ENCODE data around the gene DNASE1L2.

The DNASE1L2 gene

GRCh38 chr16:2278956-2279800 lies 42.9 kb downstream of the DNASE1L2 start:
- Histone ChIP-seq H3K27ac (ENCODE audit: poor library complexity, severe bottlenecking) (no peak overlapping the region), H3K36me3 (ENCODE audit: low read depth) (no peaks in the 10 kb centered on the region), H3K9me3 (ENCODE audit: severe bottlenecking) (no peaks in the 10 kb centered on the region), H3K4me3 (ENCODE audit: severe bottlenecking) (no peak overlapping the region), H3K27me3 (ENCODE audit: insufficient read depth, poor library complexity, severe bottlenecking) (no peaks in the 10 kb centered on the region), H3K4me1 (ENCODE audit: insufficient read depth, poor library complexity, severe bottlenecking) (no peaks in the 10 kb centered on the region)
- no peak for ATAC-seq (ENCODE audit: low read depth)
- no peak for TF ChIP-seq CTCF (IDR thresholded peaks at IDR 0.05; ENCODE audit: poor library complexity, severe bottlenecking)
- DNase-seq (ENCODE audit: low spot score), result no peak

GRCh38 chr16:2280461-2280860 lies 44.2 kb downstream of the DNASE1L2 start:
- DNase-seq (ENCODE audit: low spot score) (no peak), ATAC-seq (ENCODE audit: low read depth) (no peak)
- H3K9me3 ChIP-seq (ENCODE audit: severe bottlenecking), result no peaks in the 10 kb centered on the region
- no peaks in the 10 kb centered on the region for H3K27me3 ChIP-seq (ENCODE audit: insufficient read depth, poor library complexity, severe bottlenecking)
- H3K27ac ChIP-seq (ENCODE audit: poor library complexity, severe bottlenecking), result no peak overlapping the region
- H3K4me3 ChIP-seq (ENCODE audit: severe bottlenecking), result no peak overlapping the region
- H3K4me1 ChIP-seq (ENCODE audit: insufficient read depth, poor library complexity, severe bottlenecking), result no peaks in the 10 kb centered on the region
- TF ChIP-seq CTCF (IDR thresholded peaks at IDR 0.05; ENCODE audit: poor library complexity, severe bottlenecking), result no peak
- H3K36me3 ChIP-seq (ENCODE audit: low read depth), result no peaks in the 10 kb centered on the region

- TF ChIP-seq CTCF (IDR thresholded peaks at IDR 0.05; ENCODE audit: poor library complexity, severe bottlenecking), result no peak
- Histone ChIP-seq H3K27me3 (ENCODE audit: insufficient read depth, poor library complexity, severe bottlenecking) (no peaks in the 10 kb centered on the region), H3K4me3 (ENCODE audit: severe bottlenecking) (no peak overlapping the region), H3K9me3 (ENCODE audit: severe bottlenecking) (no peaks in the 10 kb centered on the region), H3K36me3 (ENCODE audit: low read depth) (no peaks in the 10 kb centered on the region), H3K4me1 (ENCODE audit: insufficient read depth, poor library complexity, severe bottlenecking) (no peaks in the 10 kb centered on the region), H3K27ac (ENCODE audit: poor library complexity, severe bottlenecking) (no peak overlapping the region)
- DNase-seq (ENCODE audit: low spot score) (no peak), ATAC-seq (ENCODE audit: low read depth) (no peak)
These were observed 44.8 kb downstream of the DNASE1L2 start for GRCh38 chr16:2280981-2281542.

GRCh38 chr16:2282262-2282661 lies 46.0 kb downstream of the DNASE1L2 start:
- no peak for ATAC-seq (ENCODE audit: low read depth)
- H3K36me3 ChIP-seq (ENCODE audit: low read depth), result no peaks in the 10 kb centered on the region
- H3K4me1 ChIP-seq (ENCODE audit: insufficient read depth, poor library complexity, severe bottlenecking), result no peaks in the 10 kb centered on the region
- H3K4me3 ChIP-seq (ENCODE audit: severe bottlenecking), result no peak overlapping the region
- H3K27me3 ChIP-seq (ENCODE audit: insufficient read depth, poor library complexity, severe bottlenecking), result no peaks in the 10 kb centered on the region
- H3K9me3 ChIP-seq (ENCODE audit: severe bottlenecking), result no peaks in the 10 kb centered on the region
- TF ChIP-seq CTCF (IDR thresholded peaks at IDR 0.05; ENCODE audit: poor library complexity, severe bottlenecking), result no peak
- no peak overlapping the region for H3K27ac ChIP-seq (ENCODE audit: poor library complexity, severe bottlenecking)
- DNase-seq (ENCODE audit: low spot score), result no peak
